NCI-H2196 (cell line): ENCODE results near the gene CHST9.
"Not testable (repeated sequence)": the region's sequence is repeated elsewhere in the genome, so short reads cannot be mapped to it uniquely, and the experiment has no call there.

Experiments used
- DNase-seq: peaks from one replicate; lab custom pipeline; 2025; ENCODE audit not compliant: unreplicated experiment; lab: John Stamatoyannopoulos, UW

CHST9 gene

DNA sequence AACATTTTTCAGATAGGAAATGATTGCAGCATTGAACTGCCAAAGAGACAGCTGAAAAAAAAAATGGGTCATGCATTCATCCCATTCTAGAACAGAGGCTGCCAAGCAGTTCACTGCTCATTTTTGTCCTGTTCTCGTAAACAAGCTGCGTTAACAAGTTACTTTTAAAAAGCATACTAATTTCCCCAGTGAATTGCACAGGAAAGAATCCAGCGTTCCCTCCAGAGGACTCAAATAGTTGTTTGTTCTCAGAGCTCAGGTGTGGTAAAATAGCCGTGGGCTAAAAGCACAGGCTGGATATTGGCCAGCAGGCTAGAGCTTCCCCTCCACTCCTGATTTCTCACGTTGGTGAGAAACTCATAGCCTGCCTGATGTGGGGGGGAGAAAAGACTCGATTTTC, 243.5 kb downstream of the CHST9 start:
- no peak for DNase-seq

DNA sequence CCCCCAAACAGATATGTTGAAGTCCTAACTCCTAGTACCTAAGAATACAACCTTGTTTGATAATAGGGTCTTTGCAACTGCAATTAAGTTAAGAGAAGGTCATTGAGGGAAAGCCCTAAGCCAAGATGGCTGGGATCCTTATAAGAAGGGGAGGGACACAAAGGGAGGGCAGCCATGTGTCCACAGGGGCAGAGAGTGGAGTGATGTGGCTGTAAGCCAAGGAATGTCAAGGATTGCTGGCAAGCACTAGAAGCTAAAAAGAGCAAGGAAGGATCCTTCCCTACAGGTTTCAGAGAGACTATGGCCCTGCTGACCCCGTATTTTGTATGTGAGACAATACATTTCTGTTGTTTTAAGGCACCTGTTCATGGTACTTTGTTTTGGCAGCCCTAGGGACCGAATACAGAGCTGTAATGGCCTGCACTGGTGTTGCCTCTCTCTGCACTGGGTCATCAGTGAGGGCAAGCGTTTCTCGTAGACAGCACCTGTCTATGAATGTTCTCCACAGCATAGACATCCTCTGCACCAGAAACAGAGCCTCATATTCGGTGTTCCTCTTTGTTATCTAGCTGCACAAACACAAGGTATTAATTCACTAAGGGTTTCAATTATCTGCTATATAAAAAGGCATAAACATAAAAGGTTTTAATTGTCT, 244.2 kb downstream of the CHST9 start:
- no peak for DNase-seq

DNA sequence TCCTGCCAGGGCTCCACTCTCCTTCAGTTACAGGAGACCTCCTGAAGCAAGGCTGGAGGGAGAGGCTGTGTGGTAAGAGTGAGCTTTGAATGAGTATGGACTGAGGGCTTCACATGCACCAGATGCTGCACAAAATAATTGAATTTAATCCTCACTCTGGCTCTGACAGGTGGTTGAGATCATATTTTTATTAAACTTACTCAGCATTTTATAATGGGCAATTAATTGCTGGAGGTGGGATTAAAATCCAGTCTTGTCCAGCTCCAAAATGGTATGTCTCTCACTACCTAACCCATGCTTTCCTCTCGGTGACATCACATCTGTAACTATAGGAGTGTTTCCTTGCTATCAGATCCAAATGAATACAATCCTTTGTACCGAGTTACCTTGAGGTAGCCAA, 253.4 kb downstream of the CHST9 start:
- no peak for DNase-seq

DNA sequence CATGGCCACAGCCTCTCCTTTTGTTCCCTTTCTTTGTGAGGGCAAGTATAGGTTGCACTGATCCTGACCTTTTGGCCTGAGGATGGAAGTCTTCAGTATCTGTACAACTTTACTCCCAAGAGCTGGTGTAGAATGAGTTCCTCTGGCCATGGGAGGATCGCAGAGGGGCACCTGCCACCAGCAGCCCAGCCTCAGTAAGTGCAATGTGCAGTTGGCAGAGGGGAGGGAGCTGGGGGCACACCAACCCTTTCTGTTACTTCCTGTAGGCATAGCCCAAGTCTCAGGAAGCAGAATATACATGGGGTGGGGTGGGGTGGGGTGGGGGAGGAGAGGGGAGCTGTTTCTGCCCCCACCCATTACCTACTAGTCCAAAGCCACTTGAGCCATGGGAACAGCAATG, 254.5 kb downstream of the CHST9 start:
- no peak for DNase-seq

DNA sequence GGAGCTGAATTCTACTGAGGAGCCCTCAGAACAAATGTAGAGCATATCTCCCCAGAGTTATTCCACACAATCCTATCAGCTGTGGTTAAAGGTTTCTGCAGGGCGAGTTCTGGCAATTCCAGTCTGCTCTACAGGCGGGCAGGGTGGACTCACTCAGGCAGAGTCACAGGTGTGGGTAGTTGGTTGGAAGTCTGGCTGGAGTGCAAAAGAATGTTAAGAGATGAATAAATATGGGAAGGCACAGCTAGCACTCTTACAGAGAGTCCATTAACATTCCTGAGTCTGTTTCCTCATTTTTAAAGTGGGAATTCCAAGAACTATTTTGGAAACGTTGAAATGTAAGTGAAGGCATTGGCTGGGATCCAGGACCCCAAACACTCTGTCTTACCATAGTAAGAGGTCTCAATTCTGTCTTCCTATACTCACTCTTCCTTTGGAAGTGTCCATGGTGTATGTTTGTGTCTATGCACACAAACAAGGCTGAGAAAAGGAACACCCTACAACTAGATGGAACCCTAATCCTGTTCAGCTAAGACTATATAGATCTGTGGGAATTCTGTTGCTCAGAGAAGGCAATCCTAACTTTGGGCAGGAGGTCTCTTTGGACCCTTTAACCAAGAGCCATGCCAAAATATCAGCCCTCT, 256.3 kb downstream of the CHST9 start:
- DNase-seq: no peak

DNA sequence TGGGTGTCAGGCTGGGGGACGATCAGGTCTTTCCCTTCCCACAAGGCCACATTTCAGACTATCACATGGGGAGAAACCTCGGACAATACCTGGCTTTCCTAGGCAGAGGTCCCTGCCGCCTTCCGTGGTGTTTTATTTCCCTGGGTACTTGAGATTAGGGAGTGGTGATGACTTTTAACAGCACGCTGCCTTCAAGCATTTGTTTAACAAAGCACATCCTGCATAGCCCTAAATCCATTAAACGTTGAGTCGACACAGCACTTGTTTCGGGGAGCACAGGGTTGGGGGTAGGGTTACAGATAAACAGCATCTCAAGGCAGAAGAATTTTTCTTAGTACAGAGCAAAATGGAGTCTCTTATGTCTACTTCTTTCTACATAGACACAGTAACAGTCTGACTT, 257.3 kb downstream of the CHST9 start:
- not testable (repeated sequence) for DNase-seq

DNA sequence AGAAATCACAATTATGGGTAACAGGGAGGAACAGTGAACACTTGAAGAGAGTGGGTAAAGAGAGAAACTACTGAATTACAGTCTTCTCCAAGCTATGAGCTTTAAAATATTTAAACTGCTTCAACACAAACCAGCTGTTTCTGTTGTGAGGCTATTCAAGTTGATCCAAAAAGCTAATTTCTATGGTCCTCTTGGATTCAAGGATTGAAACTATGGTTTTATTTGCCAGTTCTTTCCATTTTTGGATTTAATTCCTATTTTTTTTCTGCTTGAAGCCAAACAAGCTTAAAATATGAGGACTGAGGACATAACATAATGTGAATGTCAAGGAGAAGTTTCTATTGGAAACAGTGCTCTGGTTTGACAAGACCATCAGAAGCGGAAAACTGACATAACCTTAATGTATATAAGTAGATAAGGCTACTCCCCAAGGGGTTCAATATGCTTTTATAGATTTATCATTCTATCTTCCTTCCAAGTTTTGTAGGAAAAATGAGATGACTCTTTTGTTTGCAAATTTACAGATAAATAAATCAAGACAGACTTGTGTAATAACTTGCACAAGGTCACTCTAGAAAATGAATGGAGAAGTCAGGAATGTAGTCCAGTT, 258.9 kb downstream of the CHST9 start:
- DNase-seq: no peak

DNA sequence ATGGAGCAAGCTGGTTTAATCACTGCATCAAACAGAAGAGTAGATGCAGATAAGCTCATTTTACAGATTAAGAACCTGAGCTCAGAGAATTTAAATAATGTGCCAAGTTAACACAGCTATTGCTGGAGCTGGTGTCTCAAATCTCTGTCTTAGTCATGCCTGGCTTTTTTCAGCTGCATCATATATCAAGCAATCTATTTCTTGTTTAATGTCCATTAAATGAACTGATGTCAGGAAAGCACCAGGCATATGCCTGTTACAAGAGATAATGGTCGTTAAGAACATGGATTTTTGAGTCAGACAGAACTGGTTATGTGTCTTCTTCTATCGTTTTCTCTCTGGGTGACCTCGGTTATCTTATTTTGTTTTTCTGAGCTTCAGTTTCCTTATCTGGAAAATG, 259.8 kb downstream of the CHST9 start:
- no peak for DNase-seq

DNA sequence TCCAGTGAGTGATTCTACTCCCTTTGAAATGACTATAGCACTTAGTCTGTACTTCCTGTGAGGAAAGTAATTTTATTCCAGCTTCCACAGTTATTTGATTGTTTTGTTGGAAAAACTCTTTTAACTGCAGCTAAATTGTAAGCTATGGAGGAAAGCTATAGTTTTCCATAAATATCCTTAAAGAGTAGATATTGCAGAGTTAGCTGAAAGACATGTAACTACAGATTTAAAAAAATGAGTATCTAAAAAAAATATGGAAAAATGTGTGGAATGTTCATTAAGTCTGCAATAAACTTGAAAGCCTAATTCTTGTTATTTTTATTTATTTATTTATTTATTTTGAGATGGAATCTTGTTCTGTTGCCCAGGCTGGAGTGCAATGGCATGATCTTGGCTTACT, 262.8 kb downstream of the CHST9 start:
- no peak for DNase-seq

DNA sequence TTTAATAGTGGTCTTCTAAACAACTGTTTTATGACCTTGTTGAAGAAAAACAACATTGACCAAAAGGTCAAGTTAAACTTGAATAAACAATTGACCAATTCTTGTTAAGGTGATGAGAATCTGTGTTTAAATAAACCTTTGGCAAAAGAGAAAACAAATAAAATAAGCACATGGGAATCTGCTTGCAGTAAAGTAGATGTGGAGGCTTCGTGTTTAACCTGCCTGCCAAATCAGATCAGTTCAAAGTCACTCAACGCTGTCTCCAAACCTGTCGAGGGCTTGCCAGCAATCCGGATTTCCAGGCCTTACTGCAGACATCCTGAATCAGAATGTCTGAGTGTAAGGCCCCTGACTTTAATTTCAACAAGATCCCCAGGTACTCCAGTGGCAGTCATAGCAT, 264.5 kb downstream of the CHST9 start:
- DNase-seq: no peak

DNA sequence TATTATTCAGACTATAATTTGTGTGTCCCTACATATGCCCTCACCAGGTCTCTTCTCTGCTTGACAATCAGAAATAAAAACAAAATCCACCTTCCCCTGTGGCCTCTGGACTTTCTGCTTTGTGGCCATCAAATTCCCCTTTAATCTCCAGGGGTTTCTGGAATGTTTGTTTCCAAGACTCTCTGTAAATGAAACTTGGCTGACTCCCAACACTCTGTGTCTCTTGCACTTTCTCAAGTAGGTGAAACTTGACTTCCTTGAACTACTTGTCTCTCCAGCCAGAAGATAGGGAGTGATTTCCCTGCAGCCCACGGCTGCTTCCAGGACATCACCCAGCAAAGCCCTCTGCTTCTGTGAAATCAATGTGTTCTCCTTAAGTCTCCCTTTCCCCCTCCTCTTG, 265.5 kb downstream of the CHST9 start:
- no peak for DNase-seq

DNA sequence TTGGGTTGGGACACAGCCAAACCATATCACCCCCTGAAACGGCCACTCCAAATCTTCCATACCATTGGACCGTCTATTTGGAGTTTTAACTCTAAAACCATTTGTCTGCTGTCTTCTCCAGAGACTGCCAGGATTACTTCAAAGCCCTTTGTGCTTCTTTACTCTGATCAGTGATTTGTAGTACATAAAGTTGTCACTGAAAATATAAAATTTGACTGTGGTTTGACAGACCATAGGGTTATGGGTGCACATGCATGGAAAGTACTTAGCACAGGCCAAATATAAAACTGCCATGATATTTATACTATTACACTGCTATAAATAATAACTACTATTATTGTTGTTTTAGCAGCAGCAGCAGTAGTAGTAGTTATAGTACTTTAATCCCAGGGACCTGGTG, 265.9 kb downstream of the CHST9 start:
- DNase-seq: no peak

DNA sequence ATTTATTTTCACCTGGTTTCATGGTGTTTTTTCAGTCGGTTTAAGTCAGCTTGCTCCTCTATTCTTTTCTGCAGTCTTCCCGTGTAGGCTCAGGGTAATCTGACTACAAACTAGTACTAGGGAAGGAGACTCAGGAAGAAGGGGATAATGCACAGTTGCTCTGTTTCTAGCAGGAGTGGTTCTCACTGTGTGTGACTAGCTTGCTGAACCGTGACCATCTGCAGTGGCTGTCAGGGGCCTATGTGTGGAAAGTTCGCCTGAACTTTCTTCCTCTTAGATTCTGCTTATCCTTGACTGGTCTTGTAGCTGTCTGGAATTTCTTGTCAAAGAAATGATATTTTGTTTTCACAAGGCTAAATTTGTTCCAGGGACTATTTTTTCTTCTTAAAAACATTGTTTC, 273.3 kb downstream of the CHST9 start:
- no peak for DNase-seq

DNA sequence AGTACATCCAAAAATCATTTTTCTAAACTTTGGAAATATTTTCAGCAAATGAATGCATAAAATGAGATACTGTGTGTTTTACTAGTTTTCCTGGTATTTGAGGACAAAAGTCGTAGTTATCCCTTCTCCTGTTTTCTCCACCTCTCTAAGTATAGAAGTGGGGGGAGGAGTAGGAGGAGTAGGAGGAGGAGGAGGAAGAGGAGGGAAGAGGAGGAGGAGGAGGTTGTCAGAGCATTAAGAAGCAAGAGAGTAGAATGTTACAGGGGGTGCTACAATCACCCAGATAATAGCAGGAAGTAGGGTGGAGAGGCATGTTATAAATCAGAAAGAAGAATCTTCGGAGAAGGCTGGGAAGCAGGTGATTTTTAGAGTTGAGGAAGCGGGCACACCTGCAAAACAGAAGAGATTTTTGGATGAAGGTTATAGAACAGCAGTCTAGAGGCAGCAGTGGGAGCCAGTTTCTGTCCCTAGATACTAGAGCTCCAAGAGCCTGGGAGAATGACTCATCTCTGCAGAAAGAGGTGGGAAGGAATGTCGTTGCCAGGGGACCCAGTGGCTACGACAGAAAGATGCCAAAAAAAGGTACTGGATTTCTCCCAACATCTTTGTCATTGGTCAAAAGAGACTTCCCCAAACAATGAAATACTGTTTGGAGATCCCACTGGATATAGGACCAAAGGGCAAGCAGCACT, 275.4 kb downstream of the CHST9 start:
- no peak for DNase-seq

DNA sequence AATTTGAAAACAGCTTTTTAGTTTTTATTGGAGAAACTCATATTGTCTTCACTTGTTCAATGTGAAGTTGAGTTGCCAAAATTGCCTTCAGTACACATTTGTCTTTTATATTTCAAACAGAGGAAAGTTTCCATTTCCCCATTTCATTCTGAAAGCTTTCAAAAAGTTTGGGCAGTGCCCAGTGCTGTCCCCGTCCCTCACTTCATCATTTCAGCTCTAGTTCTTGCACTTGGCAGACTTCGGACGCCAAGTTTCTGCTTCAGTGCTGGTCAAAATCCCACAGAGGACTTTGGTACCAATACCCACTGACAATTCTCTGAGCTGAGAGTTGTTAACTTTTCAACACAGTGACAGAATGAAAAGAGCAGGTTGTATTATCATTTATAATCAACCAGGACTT, 276.2 kb downstream of the CHST9 start:
- DNase-seq: no peak

DNA sequence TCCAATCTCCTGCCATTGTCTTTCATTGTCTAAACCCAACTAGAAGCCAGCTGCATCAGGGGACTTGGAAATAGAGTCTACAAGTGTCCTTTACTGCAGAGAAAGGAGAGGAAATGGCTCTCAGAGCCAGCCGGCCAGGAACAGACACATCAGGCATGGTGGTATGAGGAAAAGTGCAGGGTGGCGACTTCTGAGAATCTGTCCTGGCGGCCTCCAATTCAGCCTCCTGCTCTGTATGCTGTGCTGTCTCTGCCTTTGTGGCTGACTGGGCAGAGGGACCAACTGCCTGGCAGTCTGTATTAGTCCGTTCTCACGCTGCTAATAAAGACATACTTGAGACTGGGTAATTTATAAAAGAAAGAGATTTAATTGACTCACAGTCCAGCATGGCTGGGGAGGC, 282.8 kb downstream of the CHST9 start:
- no peak for DNase-seq

DNA sequence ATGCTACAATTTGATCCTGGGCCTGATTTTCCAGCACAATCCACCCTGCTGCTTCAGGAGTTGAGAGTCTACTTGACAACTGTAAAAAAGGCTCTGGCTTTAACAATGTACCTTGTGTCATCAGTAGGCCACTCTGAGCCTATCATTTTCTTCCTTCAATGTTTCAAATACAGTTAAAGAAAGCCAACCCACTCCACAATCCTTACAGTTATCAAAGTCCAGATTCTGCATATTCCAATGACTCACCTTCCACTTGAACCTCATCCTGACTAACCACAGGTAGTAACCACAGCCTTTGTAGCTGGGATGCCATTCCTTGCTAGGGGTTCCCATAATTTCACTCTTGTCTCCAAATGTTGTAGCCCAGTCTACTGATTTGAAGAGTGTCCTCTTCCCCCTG, 284.1 kb downstream of the CHST9 start:
- DNase-seq: no peak

DNA sequence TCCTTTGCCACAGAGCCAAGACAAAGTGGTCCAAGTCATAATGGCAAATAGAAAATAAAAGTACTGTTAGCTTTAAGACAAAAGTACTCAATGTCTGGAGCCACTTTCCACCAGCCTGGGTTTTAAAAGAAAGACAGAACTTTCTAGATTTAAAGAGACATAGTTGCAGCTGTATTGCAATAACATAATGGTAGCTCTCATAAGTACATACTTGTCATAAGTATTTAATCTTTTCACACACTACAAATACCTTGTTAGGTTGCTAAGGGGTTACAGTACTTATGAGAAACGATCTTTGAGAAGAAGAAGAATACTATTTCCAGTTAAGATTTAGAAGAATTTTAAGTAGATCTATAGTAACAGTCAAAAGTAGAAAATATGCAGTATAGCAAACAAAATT, 290.7 kb downstream of the CHST9 start:
- DNase-seq: no peak

DNA sequence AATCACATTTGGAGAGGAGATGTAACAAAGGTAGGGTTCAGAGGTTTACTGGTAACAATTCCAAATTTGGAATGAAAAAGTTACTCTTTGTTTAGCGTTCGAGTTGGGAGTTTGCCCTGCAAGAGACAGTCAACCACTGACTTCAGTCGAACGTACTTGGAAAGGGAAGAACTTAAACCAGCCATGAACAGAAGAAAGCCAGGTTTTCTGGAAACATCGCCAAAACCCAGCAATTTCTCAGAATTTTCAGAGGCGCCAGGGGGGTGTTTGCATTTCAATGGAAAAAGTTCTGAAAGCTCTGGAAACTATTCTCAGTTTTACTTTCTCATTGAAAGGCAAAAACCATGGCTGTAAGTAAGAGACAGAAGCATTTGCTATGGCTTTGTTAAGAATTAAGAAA, 291.1 kb downstream of the CHST9 start:
- no peak for DNase-seq

DNA sequence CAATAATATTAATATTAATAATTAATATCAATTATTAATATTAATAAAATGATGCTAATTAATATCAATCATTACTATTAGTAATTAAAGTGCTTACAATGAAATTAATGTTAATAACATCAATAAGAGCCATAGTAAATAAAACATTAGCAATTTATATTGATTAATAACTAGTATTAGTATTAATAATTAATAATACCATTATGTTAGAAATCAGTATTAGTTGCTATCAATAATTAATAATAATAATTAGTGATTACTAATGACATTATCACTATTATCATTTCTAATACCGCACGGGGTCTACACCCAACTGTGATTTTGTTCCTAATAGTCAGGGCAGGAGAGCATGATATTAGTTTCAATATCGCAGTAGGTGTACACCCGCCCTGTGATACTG, 296.8 kb downstream of the CHST9 start:
- DNase-seq: no peak

DNA sequence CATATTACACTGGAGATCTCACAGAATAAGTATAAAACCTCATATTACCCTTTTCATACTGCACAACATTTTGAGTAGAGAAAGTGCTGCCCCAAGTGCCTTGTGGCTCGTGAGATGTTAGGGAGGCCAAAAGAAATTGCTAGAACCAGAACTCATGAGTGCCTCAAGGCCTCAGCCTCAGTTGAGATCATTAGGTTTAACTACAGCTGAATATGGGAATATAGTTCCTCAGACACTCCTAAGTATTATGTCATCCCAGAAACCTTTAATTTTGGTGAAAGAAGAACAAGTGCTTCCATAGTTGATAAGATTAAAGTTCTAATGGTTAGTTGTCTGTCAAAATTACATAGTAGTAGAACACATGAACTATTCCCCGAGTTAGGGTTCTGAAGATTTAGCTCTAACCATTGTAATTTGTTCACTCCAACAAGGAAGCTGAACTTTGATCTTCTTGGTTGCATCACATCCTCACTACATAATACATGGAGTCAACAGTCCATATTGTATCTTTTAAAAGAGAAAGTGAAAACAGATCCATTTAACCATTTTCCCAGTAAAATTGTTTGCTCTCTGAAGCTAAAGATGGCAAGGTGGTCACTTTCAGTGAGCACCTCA, 310.0 kb downstream of the CHST9 start:
- no peak for DNase-seq

DNA sequence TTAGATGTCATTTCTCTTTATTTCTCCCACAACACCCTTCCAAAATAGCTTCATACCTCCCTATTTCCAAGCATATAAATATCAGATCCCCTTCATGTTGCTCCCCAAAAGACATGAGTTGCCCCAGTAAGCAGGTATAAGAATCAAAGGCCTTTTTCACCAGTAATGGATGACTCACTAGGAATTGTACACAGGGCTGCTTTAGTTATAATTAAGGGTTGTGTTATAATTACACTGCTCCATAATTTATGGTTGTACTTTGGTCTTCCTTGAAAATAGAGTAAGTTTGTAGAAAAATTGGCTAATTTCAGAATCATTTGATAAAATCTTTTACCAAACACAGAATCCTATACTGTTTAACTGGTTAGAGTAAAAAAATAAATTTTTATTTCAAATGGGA, 310.8 kb downstream of the CHST9 start:
- no peak for DNase-seq
